GM18505 (cell line): Measurements from ENCODE around the gene EID3.

Experiments used
- ATAC-seq: cut with Tn5 transposase; IDR thresholded peaks from one replicate; pipeline ENCODE4 v1.9.1; 2021; ENCODE audit not compliant: unreplicated experiment
- POLR2A ChIP-seq: IDR thresholded peaks from 4 replicates; pipeline ENCODE4 v1.6.1; 2011; ENCODE audit warnings: borderline replicate concordance; ENCODE audit not compliant: insufficient read depth, insufficient read length; ENCODE audit errors: extremely low read depth

Gene EID3

GRCh38 chr12:104295954-104296353, 7.6 kb upstream of the EID3 start:
- no peak for TF ChIP-seq POLR2A
- no peak for ATAC-seq

GRCh38 chr12:104296718-104297117, 6.8 kb upstream of the EID3 start:
- TF ChIP-seq POLR2A: no peak

GRCh38 chr12:104297477-104298113, 5.9 kb upstream of the EID3 start:
- no peak for TF ChIP-seq POLR2A
- no peak for ATAC-seq

More at GRCh38 chr12:104296718-104297117, 6.8 kb upstream of the EID3 start:
- ATAC-seq: no peak

- TF ChIP-seq POLR2A: no peak
- no peak for ATAC-seq
These were observed 3.6 kb upstream of the EID3 start for GRCh38 chr12:104299842-104300481.

- ATAC-seq: no peak
- TF ChIP-seq POLR2A: no peak
These were observed 896 bp downstream of the EID3 start for GRCh38 chr12:104304261-104305009.

GRCh38 chr12:104305349-104305748, 1.8 kb downstream of the EID3 start:
- no peak for ATAC-seq
- no peak for TF ChIP-seq POLR2A

- TF ChIP-seq POLR2A: no peak
- no peak for ATAC-seq
These were observed 2.8 kb downstream of the EID3 start for GRCh38 chr12:104306376-104306775.

- no peak for TF ChIP-seq POLR2A
- no peak for ATAC-seq
These were observed 3.6 kb downstream of the EID3 start for GRCh38 chr12:104306943-104307654.

GRCh38 chr12:104307655-104308000, 4.1 kb downstream of the EID3 start:
- no peak for TF ChIP-seq POLR2A
- no peak for ATAC-seq

GRCh38 chr12:104309446-104309993, 6.0 kb downstream of the EID3 start:
- TF ChIP-seq POLR2A: no peak
- ATAC-seq: no peak

GRCh38 chr12:104310751-104311633, 7.5 kb downstream of the EID3 start:
- ATAC-seq: no peak
- no peak for TF ChIP-seq POLR2A

GRCh38 chr12:104312202-104312601, 8.7 kb downstream of the EID3 start:
- no peak for ATAC-seq
- TF ChIP-seq POLR2A: no peak
